GM12892 (cell line): Measurements from ENCODE around the gene LAMA2.

Experiments
- POLR2A ChIP-seq: IDR thresholded peaks from 2 replicates; pipeline ENCODE4 v1.6.1; 2011; ENCODE audit warnings: low read depth, low read length, control low read depth
- POLR2AphosphoS5 ChIP-seq: IDR thresholded peaks from 2 replicates; pipeline ENCODE4 v1.6.1; 2011; ENCODE audit warnings: low read depth, low read length, control low read depth
- TAF1 ChIP-seq: IDR thresholded peaks from 2 replicates; pipeline ENCODE4 v1.6.1; 2011; ENCODE audit warnings: low read depth, mild to moderate bottlenecking, control low read depth, low read length, borderline replicate concordance

DNA sequence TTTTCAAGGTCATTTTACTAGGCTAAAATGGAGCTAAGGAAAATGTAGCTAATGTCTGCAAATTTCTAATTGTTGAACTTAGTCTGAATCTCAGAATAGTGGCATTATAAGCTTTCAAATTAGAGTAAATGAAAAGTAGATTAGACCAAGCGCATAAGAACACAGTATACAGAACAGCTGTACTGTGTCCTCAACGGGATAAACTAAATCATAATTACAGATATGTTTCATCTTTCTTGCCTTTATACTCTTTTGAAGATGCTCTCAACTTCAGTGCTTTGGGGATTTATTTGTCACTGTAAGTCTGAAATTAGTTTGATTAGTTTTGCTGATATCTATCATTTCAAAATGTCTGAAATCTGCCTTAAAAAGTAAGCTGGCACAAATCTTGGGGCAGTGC is 305.4 kb downstream of the LAMA2 start:
- TF ChIP-seq POLR2A (no peak), TAF1 (no peak), POLR2AphosphoS5 (no peak)
